H9 (cell line): ENCODE results near the gene TNIK. TPM values are rescaled to one million over a fixed set of nuclear protein-coding genes. Genes with fewer than 3 reads are reported as not detected.

Experiments
- DNase-seq: peaks from one replicate; pipeline ENCODE4 v3.0.0-alpha.2; 2017
- H2AFZ ChIP-seq: one replicate; pipeline ENCODE4 v1.6.1; 2013; ENCODE audit warnings: mild to moderate bottlenecking, low read length, control low read depth, moderate library complexity
- H2AK5ac ChIP-seq: 2 replicates; pipeline ENCODE4 v1.6.1; 2013; ENCODE audit warnings: low read length, control low read depth, mixed read lengths; ENCODE audit not compliant: insufficient read length
- H2BK120ac ChIP-seq: one replicate; pipeline ENCODE4 v1.6.1; 2013; ENCODE audit warnings: low read depth, mild to moderate bottlenecking, low read length, control low read depth, inconsistent platforms; ENCODE audit not compliant: poor library complexity, severe bottlenecking
- H2BK12ac ChIP-seq: 2 replicates; pipeline ENCODE4 v1.6.1; 2013; ENCODE audit warnings: low read length, control low read depth, mixed read lengths, low read depth; ENCODE audit not compliant: insufficient read length
- H2BK15ac ChIP-seq: 2 replicates; pipeline ENCODE4 v1.6.1; 2013; ENCODE audit warnings: low read depth, low read length, control low read depth
- H2BK20ac ChIP-seq: one replicate; pipeline ENCODE4 v1.6.1; 2013; ENCODE audit warnings: low read depth, mild to moderate bottlenecking, low read length, control low read depth, inconsistent platforms; ENCODE audit not compliant: poor library complexity, severe bottlenecking
- H2BK5ac ChIP-seq: 2 replicates; pipeline ENCODE4 v1.6.1; 2013; ENCODE audit warnings: low read length, control low read depth, mixed read lengths; ENCODE audit not compliant: insufficient read length
- H3K14ac ChIP-seq: 2 replicates; pipeline ENCODE4 v1.6.1; 2013; ENCODE audit warnings: low read length, control low read depth; ENCODE audit not compliant: insufficient read depth
- H3K18ac ChIP-seq: 2 replicates; pipeline ENCODE4 v1.6.1; 2013; ENCODE audit warnings: low read depth, mild to moderate bottlenecking, mixed read lengths, low read length, control low read depth; ENCODE audit not compliant: insufficient read length
- H3K23ac ChIP-seq: 2 replicates; pipeline ENCODE4 v1.6.1; 2013; ENCODE audit warnings: low read length, control low read depth, mixed read lengths, low read depth; ENCODE audit not compliant: insufficient read length
- H3K23me2 ChIP-seq: 2 replicates; pipeline ENCODE4 v1.6.1; 2013; ENCODE audit warnings: low read depth, mild to moderate bottlenecking, mixed read lengths, low read length, control low read depth; ENCODE audit not compliant: insufficient read length, poor library complexity, severe bottlenecking
- H3K27ac ChIP-seq: 2 replicates; pipeline ENCODE4 v1.5.1; 2013; ENCODE audit warnings: low read length, control low read depth, mixed read lengths, low read depth; ENCODE audit not compliant: insufficient read length
- H3K27me3 ChIP-seq: 2 replicates; pipeline ENCODE4 v1.6.1; 2013; ENCODE audit warnings: low read length, control low read depth, inconsistent platforms; ENCODE audit not compliant: insufficient read depth
- H3K4ac ChIP-seq: 2 replicates; pipeline ENCODE4 v1.6.1; 2013; ENCODE audit warnings: low read depth, mild to moderate bottlenecking, control low read depth, inconsistent platforms, low read length, moderate library complexity
- H3K4me1 ChIP-seq: 2 replicates; pipeline ENCODE4 v1.6.1; 2013; ENCODE audit warnings: low read length, control low read depth, inconsistent platforms; ENCODE audit not compliant: insufficient read depth
- H3K4me2 ChIP-seq: 2 replicates; pipeline ENCODE4 v1.6.1; 2013; ENCODE audit warnings: low read length, control low read depth, mixed read lengths; ENCODE audit not compliant: insufficient read length, insufficient read depth
- H3K56ac ChIP-seq: 2 replicates; pipeline ENCODE4 v1.6.1; 2013; ENCODE audit warnings: low read depth, mild to moderate bottlenecking, mixed read lengths, low read length, control low read depth; ENCODE audit not compliant: insufficient read length
- H3K79me1 ChIP-seq: 2 replicates; pipeline ENCODE4 v1.6.1; 2013; ENCODE audit warnings: low read depth, mild to moderate bottlenecking, moderate library complexity, low read length, control low read depth, inconsistent platforms; ENCODE audit not compliant: insufficient read depth, poor library complexity, severe bottlenecking
- H3K79me2 ChIP-seq: 2 replicates; pipeline ENCODE4 v1.6.1; 2013; ENCODE audit warnings: low read length, control low read depth, inconsistent platforms; ENCODE audit not compliant: insufficient read depth
- H3K9ac ChIP-seq: 2 replicates; pipeline ENCODE4 v1.6.1; 2013; ENCODE audit warnings: low read length, control low read depth, mixed read lengths; ENCODE audit not compliant: insufficient read length; ENCODE audit errors: extremely low read depth
- H3K9me3 ChIP-seq: one replicate; pipeline ENCODE4 v1.6.1; 2013; ENCODE audit warnings: low read depth, low read length, inconsistent platforms; ENCODE audit not compliant: control insufficient read depth
- H3T11ph ChIP-seq: one replicate; pipeline ENCODE4 v1.6.1; 2013; ENCODE audit warnings: mild to moderate bottlenecking, low read length, control low read depth, inconsistent platforms
- H4K20me1 ChIP-seq: one replicate; pipeline ENCODE4 v1.6.1; 2013; ENCODE audit not compliant: control insufficient read depth, insufficient read length, insufficient read depth
- H4K5ac ChIP-seq: 2 replicates; pipeline ENCODE4 v1.6.1; 2013; ENCODE audit warnings: low read depth, mild to moderate bottlenecking, mixed read lengths, low read length, control low read depth; ENCODE audit not compliant: insufficient read length
- H4K8ac ChIP-seq: replicated peaks from 2 replicates; pipeline ENCODE4 v1.6.1; 2013; ENCODE audit warnings: low read length, control low read depth, mixed read lengths, low read depth; ENCODE audit not compliant: insufficient read length
- H4K91ac ChIP-seq: 2 replicates; pipeline ENCODE4 v1.6.1; 2013; ENCODE audit warnings: low read depth, mild to moderate bottlenecking, moderate library complexity, mixed read lengths, low read length, control low read depth; ENCODE audit not compliant: insufficient read length
- H3K27ac Mint-ChIP-seq, 3 experiments: 2 replicates in 2 of 3; 3 replicates in 1 of 3; pipeline ENCODE4 v1.8.0; 2020 to 2021; ENCODE audit warnings: mixed read lengths in 3 of 3, mild to moderate bottlenecking in 1 of 3, moderate library complexity in 1 of 3
- H3K27me3 Mint-ChIP-seq: 2 replicates; pipeline ENCODE4 v1.8.0; 2021; ENCODE audit warnings: low read depth, mild to moderate bottlenecking, moderate library complexity, mixed read lengths
- H3K36me3 Mint-ChIP-seq, 3 experiments: 2 replicates in 2 of 3; 3 replicates in 1 of 3; pipeline ENCODE4 v1.8.0; 2020 to 2021; ENCODE audit warnings: low read depth in 3 of 3, mixed read lengths in 3 of 3; ENCODE audit not compliant: insufficient read depth in 1 of 3
- H3K4me1 Mint-ChIP-seq, 2 experiments: 2 replicates each; pipeline ENCODE4 v1.8.0; 2020; ENCODE audit warnings: mixed read lengths in 2 of 2
- H3K4me3 Mint-ChIP-seq, 2 experiments: 2 replicates in 1 of 2; 3 replicates in 1 of 2; pipeline ENCODE4 v1.8.0; 2020 to 2021; ENCODE audit warnings: mild to moderate bottlenecking in 2 of 2, mixed read lengths in 2 of 2, moderate library complexity in 1 of 2
- H3K9me3 Mint-ChIP-seq, 2 experiments: 2 replicates in 1 of 2; 3 replicates in 1 of 2; pipeline ENCODE4 v1.8.0; 2020; ENCODE audit warnings: mild to moderate bottlenecking in 2 of 2, mixed read lengths in 2 of 2, moderate library complexity in 1 of 2
- CTCF ChIP-seq: fragments of 200-600 bp; sonication (generic); conservative IDR thresholded peaks from 3 replicates; pipeline ENCODE4 v1.8.0; 2021; ENCODE audit warnings: antibody characterized with exemption, mild to moderate bottlenecking
- WGBS: extraction: QIAGEN DNeasy Blood & Tissue Kit; methylation state at CpG from one replicate; pipeline ENCODE4 v1.1.7; 2013; ENCODE audit warnings: missing lambda C conversion rate, low lambda C conversion rate, mixed read lengths; ENCODE audit not compliant: insufficient read length; ENCODE audit errors: extremely low coverage; 5-methylcytosine and 5-hydroxymethylcytosine counted together
- total RNA-seq: library from RNA; stranded (reverse); gene quantifications from 2 replicates; pipeline ENCODE4 v1.2.1, GENCODE V29; 2021

TNIK gene
- total RNA-seq, 1 experiment from 2014 or later, result 15.9 TPM

DNA sequence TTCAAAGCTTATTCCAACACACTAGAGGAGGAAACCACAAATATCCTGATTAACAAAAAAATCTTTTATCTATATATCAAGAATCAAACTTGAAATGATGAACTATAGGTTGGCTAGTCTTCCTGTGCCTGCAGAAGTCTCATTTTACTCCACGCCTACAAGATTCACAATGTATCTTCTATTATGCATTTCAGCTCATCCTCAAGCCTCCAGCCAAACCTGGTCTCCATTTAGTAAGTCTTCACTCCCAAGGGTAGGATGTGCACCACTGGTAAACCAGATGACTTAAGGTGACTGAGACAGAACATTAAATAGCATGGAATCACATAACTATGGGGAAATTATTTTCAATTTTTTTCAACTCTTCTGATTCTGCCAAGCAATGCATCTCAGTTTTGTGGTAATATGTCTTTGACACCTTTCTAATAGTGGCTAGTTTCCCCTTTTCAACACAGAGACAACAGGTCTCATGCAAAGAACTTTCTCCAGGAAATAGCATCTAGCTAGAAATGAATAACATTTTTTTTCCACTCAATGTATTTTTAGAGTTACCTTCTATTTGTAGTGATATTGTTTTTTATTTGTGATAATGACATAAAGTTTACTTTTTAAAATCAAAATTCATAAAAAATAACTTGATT lies 166.9 kb downstream of the TNIK start:
- no peak overlapping the region for H3K4ac ChIP-seq
- no peak overlapping the region for H3K4me2 ChIP-seq
- H4K91ac ChIP-seq, result no peak overlapping the region
- no peaks in the 10 kb centered on the region for H3K79me1 ChIP-seq
- no peak for TF ChIP-seq CTCF
- no peak overlapping the region for H2BK15ac ChIP-seq
- no peaks in the 10 kb centered on the region for H3K23me2 ChIP-seq
- H4K20me1 ChIP-seq, result no peaks in the 10 kb centered on the region
- no peak overlapping the region for H4K5ac ChIP-seq
- no peaks in the 10 kb centered on the region; the same call in 1 of the 2 replicates for H3K4me1 ChIP-seq
- H3K9me3 ChIP-seq, result no peaks in the 10 kb centered on the region
- H3K23ac ChIP-seq, result no peak overlapping the region
- 0 out of 2 replicates have a peak, but pooled peaks cover 2% of the 10 kb centered on the region for H3K79me2 ChIP-seq
- Mint-ChIP-seq H3K4me3 (no peak overlapping the region), H3K9me3 (no peaks in the 10 kb centered on the region), H3K4me1 (peaks cover 15 to 16% of the 10 kb centered on the region in 2 experiments), H3K27me3 (no peaks in the 10 kb centered on the region; the same call in 1 of the 2 replicates), H3K36me3 (no peaks in the 10 kb centered on the region; a peak in 1 of 7 replicates), H3K27ac (no peak overlapping the region)
- no peak overlapping the region for H2BK20ac ChIP-seq
- H3K27ac ChIP-seq, result no peak overlapping the region
- WGBS, result no CpG with 5 or more reads among the region's 1 CpG
- no peak overlapping the region for H2BK120ac ChIP-seq
- no peaks in the 10 kb centered on the region for H3K27me3 ChIP-seq
- DNase-seq, result no peak
- H4K8ac ChIP-seq, result no peak overlapping the region
- no peak overlapping the region for H2AFZ ChIP-seq
- H2AK5ac ChIP-seq, result no peak overlapping the region
- no peak overlapping the region for H3K56ac ChIP-seq
- no peak overlapping the region for H3K9ac ChIP-seq
- no peak overlapping the region for H3T11ph ChIP-seq
- H3K14ac ChIP-seq, result no peak overlapping the region
- no peak overlapping the region for H3K18ac ChIP-seq
- H2BK5ac ChIP-seq, result no peak overlapping the region
- no peak overlapping the region for H2BK12ac ChIP-seq
